ENCODE measurements around the gene MRPS9.

MRPS9 gene

DNA sequence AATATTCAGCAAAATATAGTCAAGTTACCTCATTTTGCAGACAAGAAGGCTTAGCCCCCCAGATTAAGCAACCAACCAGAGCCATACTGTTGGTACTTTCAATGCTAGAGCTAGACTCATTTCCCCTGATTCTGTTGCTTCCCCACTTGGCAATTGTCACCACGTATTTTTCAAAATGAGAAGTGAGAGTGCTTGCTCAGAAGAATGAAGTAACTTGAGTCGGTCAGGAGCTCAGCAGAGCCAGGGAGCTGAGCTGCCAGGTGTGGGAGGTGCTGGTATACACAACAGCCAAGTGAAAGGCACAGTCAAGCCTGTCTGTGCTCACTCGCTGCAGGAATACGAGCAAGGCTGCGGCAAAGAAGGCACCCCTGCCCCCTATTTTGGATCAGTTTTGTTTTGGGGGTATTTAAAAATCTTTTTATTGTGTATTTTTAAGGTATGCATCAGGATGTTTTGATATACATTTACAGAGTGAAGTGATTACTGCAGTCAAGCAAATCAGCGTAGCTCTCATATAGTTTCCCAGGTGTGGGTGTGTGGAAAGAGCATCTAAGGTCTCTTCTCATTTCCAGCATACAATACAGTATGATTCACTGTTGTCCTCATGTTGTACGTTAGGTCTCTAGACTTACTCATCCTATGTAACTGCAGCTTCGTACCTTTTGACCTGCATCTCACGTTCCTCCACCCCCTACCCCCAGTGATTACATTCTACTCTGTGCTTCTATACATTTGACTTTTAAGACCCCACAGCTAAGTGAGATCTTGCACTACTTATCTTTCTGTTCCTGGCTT lies 62.4 kb downstream of the MRPS9 start:
- no peak for TF ChIP-seq ZNF274 (IDR thresholded peaks at IDR 0.05; ENCODE audit: low read depth, low read length)
- H3K4me3 ChIP-seq (ENCODE audit: low read length), result no peak overlapping the region

DNA sequence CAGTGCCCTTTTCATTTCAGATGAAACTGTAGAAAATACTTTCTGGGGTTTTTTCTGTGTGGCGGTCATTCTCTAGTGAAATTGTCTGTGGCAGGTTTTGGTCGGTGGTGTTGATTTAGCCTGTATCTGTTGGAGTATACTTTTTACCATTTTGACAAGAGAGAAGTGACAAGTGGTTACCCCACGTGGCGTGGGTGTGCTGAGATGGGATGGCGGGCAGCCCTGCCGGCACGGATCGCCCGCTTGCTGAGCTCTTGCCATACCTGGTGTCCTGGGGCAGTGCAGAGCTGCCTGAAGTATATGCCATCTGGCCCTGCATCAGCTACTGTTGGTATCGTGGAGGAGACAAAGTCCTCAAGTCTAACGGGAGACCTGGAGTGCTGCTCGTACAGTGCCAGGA lies 64.1 kb downstream of the MRPS9 start:
- H3K4me3 ChIP-seq (ENCODE audit: low read length), result no peak overlapping the region
- no peak for TF ChIP-seq ZNF274 (IDR thresholded peaks at IDR 0.05; ENCODE audit: low read depth, low read length)

DNA sequence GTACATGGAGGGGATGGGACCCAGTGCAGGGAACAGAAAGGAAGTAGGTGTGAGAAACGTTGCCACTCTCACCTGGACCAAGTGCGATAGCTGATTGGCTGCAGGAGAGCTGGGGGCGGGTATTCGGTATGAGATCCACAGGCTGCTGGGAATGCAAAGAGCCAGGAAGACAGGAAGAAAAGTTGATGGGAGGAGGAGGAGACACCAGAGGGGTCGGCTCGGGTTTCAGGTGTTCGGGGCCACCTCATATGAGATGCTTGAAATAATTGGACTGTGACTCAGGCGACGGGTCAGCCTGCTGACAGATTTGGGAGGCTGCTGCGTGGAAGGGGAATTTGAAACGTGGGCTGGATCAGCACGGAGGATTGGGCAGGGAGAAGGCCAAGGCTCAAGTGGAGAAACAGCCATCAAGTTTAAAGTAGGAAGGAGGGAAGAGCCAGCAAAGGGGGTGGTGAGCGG lies 65.1 kb downstream of the MRPS9 start:
- no peak overlapping the region for H3K4me3 ChIP-seq (ENCODE audit: low read length)
- no peak for TF ChIP-seq ZNF274 (IDR thresholded peaks at IDR 0.05; ENCODE audit: low read depth, low read length)

- no peak for TF ChIP-seq ZNF274 (IDR thresholded peaks at IDR 0.05; ENCODE audit: low read depth, low read length)
- no peak overlapping the region for H3K4me3 ChIP-seq (ENCODE audit: low read length)
Measured at GRCh38 chr2:105103481-105103880, 65.6 kb downstream of the MRPS9 start.

GRCh38 chr2:105104208-105104731 lies 66.4 kb downstream of the MRPS9 start:
- no peak overlapping the region for H3K4me3 ChIP-seq (ENCODE audit: low read length)
- no peak for TF ChIP-seq ZNF274 (IDR thresholded peaks at IDR 0.05; ENCODE audit: low read depth, low read length)

DNA sequence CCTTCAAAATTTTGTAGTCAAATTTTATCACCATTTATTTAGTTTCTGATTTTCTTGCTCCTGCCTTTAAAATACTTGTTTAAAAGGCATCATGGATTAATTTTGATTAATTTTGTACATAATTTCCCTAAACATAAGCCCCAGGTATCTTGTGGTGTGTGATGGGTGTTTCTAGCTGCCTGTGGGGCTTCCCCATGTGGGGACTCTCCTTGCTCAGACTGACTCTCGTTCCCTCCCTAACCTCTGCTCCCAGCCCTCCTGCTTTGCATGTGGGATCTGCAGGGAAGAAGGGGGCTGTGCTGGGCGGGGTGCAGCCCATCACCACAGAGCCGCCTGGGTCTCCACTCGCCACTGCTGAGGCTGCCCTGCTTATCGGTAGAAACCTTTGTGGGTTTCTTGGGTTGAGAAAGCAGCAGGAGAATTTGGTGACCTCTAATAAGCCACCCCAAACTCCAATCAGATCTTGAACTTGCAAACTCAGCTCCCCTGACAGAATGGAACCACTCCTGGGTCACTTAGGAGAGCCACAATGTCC lies 72.5 kb downstream of the MRPS9 start:
- no peak overlapping the region for H3K4me3 ChIP-seq (ENCODE audit: low read length)
- no peak for TF ChIP-seq ZNF274 (IDR thresholded peaks at IDR 0.05; ENCODE audit: low read depth, low read length)

GRCh38 chr2:105111365-105112150 lies 73.7 kb downstream of the MRPS9 start:
- no peak overlapping the region for H3K4me3 ChIP-seq (ENCODE audit: low read length)
- no peak for TF ChIP-seq ZNF274 (IDR thresholded peaks at IDR 0.05; ENCODE audit: low read depth, low read length)

DNA sequence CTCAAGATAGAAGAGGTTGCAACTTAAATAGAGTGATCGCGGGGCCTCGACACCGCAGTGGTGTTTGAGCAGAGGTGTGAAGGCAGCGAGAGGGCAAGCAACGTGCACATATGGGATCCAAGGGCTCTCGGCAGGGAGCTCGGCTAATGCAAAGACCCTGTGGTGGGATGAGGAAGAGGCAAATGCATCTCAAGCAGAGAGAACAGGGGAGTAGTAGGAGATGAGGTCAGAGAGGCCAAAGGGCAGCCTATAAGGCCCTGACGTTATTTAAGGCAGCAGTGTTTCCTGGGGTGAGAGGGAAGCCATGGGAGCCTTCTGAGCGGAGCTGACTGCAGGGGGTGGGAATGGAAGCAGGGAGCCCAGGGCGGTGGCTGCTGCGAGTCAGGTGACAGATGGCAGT lies 74.5 kb downstream of the MRPS9 start:
- H3K4me3 ChIP-seq (ENCODE audit: low read length), result no peak overlapping the region
- no peak for TF ChIP-seq ZNF274 (IDR thresholded peaks at IDR 0.05; ENCODE audit: low read depth, low read length)

- no peak overlapping the region for H3K4me3 ChIP-seq (ENCODE audit: low read length)
Measured at GRCh38 chr2:105113616-105114291, 75.9 kb downstream of the MRPS9 start.

DNA sequence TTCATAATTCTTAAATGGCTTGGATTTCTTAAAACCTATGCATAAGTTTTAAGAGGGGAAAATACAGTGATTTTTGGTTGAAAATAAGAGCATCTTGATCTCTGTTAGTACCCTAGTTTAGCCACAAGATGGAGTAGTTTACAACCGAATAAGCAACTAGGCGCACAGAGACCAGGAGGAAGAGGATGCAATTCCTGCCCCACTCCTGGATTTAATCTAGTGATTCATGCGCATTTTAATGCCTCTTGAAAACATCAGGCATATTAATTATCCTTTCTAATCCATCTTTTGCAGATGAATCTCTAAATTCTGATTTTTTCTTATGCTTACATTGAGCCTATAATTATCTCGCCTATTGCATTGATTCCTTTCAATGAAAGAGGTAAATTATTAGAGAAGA lies 76.7 kb downstream of the MRPS9 start:
- TF ChIP-seq ZNF274 (IDR thresholded peaks at IDR 0.05; ENCODE audit: low read depth, low read length), result no peak
- no peak overlapping the region for H3K4me3 ChIP-seq (ENCODE audit: low read length)

More at GRCh38 chr2:105113616-105114291, 75.9 kb downstream of the MRPS9 start:
- TF ChIP-seq ZNF274 (IDR thresholded peaks at IDR 0.05; ENCODE audit: low read depth, low read length), result no peak

- TF ChIP-seq ZNF274 (IDR thresholded peaks at IDR 0.05; ENCODE audit: low read depth, low read length), result no peak
- no peak overlapping the region for H3K4me3 ChIP-seq (ENCODE audit: low read length)
Measured at GRCh38 chr2:105116348-105116747, 78.5 kb downstream of the MRPS9 start.

DNA sequence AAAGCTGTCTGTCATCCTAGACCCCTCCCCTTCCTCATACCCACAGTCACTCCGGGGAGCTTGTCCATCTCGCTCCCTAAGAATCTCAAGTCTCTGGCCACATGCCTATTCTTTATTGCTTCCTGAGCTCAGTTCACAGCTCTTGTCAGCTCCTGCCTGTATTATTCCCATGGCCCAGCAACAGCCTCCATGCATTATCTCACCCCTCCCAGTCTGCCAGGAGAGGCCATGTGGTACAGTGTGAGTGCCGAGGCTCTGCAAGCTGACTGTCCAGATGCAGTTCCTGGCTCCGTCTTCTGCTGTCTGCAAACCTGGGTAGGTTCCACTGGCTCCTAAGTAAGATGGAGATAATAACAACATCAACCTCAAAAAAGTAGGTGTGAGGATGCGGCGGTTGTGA lies 79.7 kb downstream of the MRPS9 start:
- TF ChIP-seq ZNF274 (IDR thresholded peaks at IDR 0.05; ENCODE audit: low read depth, low read length), result no peak
- H3K4me3 ChIP-seq (ENCODE audit: low read length), result no peak overlapping the region

GRCh38 chr2:105118960-105119359 lies 81.1 kb downstream of the MRPS9 start:
- no peak overlapping the region for H3K4me3 ChIP-seq (ENCODE audit: low read length)
- TF ChIP-seq ZNF274 (IDR thresholded peaks at IDR 0.05; ENCODE audit: low read depth, low read length), result no peak

- TF ChIP-seq ZNF274 (IDR thresholded peaks at IDR 0.05; ENCODE audit: low read depth, low read length), result no peak
- H3K4me3 ChIP-seq (ENCODE audit: low read length), result no peak overlapping the region
Measured at GRCh38 chr2:105121434-105121833, 83.6 kb downstream of the MRPS9 start.
